Subcutaneous adipose tissue (tissue), 4 donors: ENCODE measurements around the gene CRACDL. TPM values are rescaled to one million over a fixed set of nuclear protein-coding genes. Genes with fewer than 3 reads are reported as not detected.

Source experiments
- total RNA-seq, 4 donors: library from RNA; depleted of rRNA; stranded (reverse); fragments of >200 nt; gene quantifications; one replicate each; pipeline ENCODE4 v1.1.0, GENCODE V29; 2016
- TF ChIP-seq, protein P1 (sequence below): fragments of 450-650 bp; IDR thresholded peaks from one replicate; pipeline ENCODE4 v1.5.1; 2016; ENCODE audit warnings: low read depth, mild to moderate bottlenecking, control low read depth, antibody characterized with exemption, moderate library complexity

The CRACDL gene
- total RNA-seq, 4 donors from 2014 or later, result 1.4 to 8.3 (median 4.5) TPM

- TF ChIP-seq, protein P1, sequence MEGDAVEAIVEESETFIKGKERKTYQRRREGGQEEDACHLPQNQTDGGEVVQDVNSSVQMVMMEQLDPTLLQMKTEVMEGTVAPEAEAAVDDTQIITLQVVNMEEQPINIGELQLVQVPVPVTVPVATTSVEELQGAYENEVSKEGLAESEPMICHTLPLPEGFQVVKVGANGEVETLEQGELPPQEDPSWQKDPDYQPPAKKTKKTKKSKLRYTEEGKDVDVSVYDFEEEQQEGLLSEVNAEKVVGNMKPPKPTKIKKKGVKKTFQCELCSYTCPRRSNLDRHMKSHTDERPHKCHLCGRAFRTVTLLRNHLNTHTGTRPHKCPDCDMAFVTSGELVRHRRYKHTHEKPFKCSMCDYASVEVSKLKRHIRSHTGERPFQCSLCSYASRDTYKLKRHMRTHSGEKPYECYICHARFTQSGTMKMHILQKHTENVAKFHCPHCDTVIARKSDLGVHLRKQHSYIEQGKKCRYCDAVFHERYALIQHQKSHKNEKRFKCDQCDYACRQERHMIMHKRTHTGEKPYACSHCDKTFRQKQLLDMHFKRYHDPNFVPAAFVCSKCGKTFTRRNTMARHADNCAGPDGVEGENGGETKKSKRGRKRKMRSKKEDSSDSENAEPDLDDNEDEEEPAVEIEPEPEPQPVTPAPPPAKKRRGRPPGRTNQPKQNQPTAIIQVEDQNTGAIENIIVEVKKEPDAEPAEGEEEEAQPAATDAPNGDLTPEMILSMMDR, result no peak
Measured at GRCh38 chr2:98796775-98797544, 139.1 kb downstream of the CRACDL start.

GRCh38 chr2:98795891-98796676, 139.9 kb downstream of the CRACDL start:
- TF ChIP-seq, protein P1, result no peak

- TF ChIP-seq, protein P1, result no peak
Measured at GRCh38 chr2:98793897-98794830, 141.9 kb downstream of the CRACDL start.

- TF ChIP-seq, protein P1, result no peak
Measured at GRCh38 chr2:98793275-98793674, 142.8 kb downstream of the CRACDL start.

- TF ChIP-seq, protein P1, result no peak
Measured at GRCh38 chr2:98790221-98790620, 145.8 kb downstream of the CRACDL start.

GRCh38 chr2:98787700-98788099, 148.3 kb downstream of the CRACDL start:
- TF ChIP-seq, protein P1, result no peak

GRCh38 chr2:98786179-98786578, 149.8 kb downstream of the CRACDL start:
- TF ChIP-seq, protein P1, result no peak
